ENCODE measurements around the gene CLEC4F. TPM values are rescaled to one million over a fixed set of nuclear protein-coding genes. Genes with fewer than 3 reads are reported as not detected.
A peak's percentile ranks its signal among the peaks of the same experiment; 100 is the strongest.

The CLEC4F gene, protein sequence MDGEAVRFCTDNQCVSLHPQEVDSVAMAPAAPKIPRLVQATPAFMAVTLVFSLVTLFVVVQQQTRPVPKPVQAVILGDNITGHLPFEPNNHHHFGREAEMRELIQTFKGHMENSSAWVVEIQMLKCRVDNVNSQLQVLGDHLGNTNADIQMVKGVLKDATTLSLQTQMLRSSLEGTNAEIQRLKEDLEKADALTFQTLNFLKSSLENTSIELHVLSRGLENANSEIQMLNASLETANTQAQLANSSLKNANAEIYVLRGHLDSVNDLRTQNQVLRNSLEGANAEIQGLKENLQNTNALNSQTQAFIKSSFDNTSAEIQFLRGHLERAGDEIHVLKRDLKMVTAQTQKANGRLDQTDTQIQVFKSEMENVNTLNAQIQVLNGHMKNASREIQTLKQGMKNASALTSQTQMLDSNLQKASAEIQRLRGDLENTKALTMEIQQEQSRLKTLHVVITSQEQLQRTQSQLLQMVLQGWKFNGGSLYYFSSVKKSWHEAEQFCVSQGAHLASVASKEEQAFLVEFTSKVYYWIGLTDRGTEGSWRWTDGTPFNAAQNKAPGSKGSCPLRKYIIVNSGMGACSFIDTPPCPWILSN
- total RNA-seq (under 1 TPM in 6 of 9 donors, not detected in 3; 0.09 to 0.38 (median 0.19) TPM), polyA plus RNA-seq (under 1 TPM; 0.04 to 0.46 TPM)
- long read RNA-seq, donor 1, result 0 reads
- long read RNA-seq, donor 2, result 0 reads
- long read RNA-seq, donor 3, result 0 reads

- intact Hi-C loops (cut with DNase I), result no loop called here
Observed at GRCh38 chr2:70820499-70820898, at the start of gene CLEC4F. CLEC4F (minus strand) TSS chr2:70820599; CDS start chr2:70820523, 76 bp downstream.

DNA sequence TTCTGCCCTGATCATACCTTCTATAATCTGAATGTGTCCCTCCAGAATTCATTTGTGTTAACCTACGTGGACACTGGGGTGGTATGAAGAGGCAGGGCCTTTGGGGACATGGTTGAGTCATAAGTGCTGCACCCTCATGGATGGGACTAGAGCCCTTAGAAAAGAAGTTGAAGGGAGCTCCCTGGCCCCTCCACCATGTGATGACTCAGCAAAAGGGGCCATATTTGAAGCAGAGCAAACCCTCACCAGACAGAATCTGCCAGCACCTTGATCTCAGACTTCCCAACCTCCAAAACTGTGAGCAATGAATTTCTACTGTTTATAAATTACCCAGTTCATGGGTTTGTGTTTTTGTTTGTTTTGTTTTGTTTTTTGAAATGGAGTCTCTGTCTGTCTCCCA is 48.6 kb upstream of the CLEC4F start:
- ATAC-seq (no peak), DNase-seq (no peak)
- 72 to 89% (median 80%) methylated on average over 1 of the region's 1 CpG for WGBS, 4 donors
- no peaks in the 10 kb centered on the region for H3K36me3 ChIP-seq
- H3K4me1 ChIP-seq, result peaks cover 0 to 13% (median 0%) of the 10 kb centered on the region in 12 donors
- no peaks in the 10 kb centered on the region for H3K9me3 ChIP-seq
- H3K4me3 ChIP-seq, result no peak overlapping the region
- H3K27ac ChIP-seq, result no peak overlapping the region
- intact Hi-C loops (cut with DNase I), result loop anchor here in 2 of 10 donors (10.0 kb wide), 2 partner anchors 74 to 84 kb away; partner anchors contain the start of gene FIGLA (in 1 of the 2)
- TF ChIP-seq, protein P1, sequence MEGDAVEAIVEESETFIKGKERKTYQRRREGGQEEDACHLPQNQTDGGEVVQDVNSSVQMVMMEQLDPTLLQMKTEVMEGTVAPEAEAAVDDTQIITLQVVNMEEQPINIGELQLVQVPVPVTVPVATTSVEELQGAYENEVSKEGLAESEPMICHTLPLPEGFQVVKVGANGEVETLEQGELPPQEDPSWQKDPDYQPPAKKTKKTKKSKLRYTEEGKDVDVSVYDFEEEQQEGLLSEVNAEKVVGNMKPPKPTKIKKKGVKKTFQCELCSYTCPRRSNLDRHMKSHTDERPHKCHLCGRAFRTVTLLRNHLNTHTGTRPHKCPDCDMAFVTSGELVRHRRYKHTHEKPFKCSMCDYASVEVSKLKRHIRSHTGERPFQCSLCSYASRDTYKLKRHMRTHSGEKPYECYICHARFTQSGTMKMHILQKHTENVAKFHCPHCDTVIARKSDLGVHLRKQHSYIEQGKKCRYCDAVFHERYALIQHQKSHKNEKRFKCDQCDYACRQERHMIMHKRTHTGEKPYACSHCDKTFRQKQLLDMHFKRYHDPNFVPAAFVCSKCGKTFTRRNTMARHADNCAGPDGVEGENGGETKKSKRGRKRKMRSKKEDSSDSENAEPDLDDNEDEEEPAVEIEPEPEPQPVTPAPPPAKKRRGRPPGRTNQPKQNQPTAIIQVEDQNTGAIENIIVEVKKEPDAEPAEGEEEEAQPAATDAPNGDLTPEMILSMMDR (IDR thresholded peaks at IDR 0.05), result no peak
- TF ChIP-seq POLR2A (IDR thresholded peaks at IDR 0.05), result no peak
- peaks cover 0 to 41% (median 26%) of the 10 kb centered on the region in 9 donors for H3K27me3 ChIP-seq

More at GRCh38 chr2:70820499-70820898, at the start of gene CLEC4F:
- WGBS, 4 donors, result 70 to 77% (median 70%) methylated on average over 7 of the region's 7 CpGs
- no peaks in the 10 kb centered on the region for H3K4me1 ChIP-seq
- H3K27me3 ChIP-seq, result peaks cover 0 to 13% (median 0%) of the 10 kb centered on the region in 9 donors
- no peak for TF ChIP-seq POLR2A (IDR thresholded peaks at IDR 0.05)
- TF ChIP-seq, protein P1 (IDR thresholded peaks at IDR 0.05), result no peak
- no peaks in the 10 kb centered on the region for H3K36me3 ChIP-seq
- H3K9me3 ChIP-seq, result no peaks in the 10 kb centered on the region
- no peak within 1 kb of the TSS for H3K27ac ChIP-seq
- no peak within 1 kb of the TSS for H3K4me3 ChIP-seq
- DNase-seq (no peak), ATAC-seq (no peak)

- intact Hi-C loops (cut with DNase I), result loop anchor here in 6 of 10 donors (2.0 to 10.0 kb wide), 5 partner anchors 67 to 85 kb away; partner anchors contain the start of gene FIGLA (in 2 of the 6)
- ATAC-seq (peak in 3 of 4 donors; percentile 86 to 89 (median 88)), DNase-seq (peak; percentile 70 to 83 (median 76))
- H3K27ac ChIP-seq, result no peak overlapping the region
- no peak overlapping the region for H3K4me3 ChIP-seq
- WGBS, 4 donors, result 26 to 34% (median 28%) methylated on average over 21 of the region's 21 CpGs
- H3K27me3 ChIP-seq, result peaks cover 3 to 52% (median 19%) of the 10 kb centered on the region in 9 donors
- peaks cover 0 to 5% (median 0%) of the 10 kb centered on the region in 12 donors for H3K4me1 ChIP-seq
- H3K9me3 ChIP-seq, result no peaks in the 10 kb centered on the region
- TF ChIP-seq, protein P1 (IDR thresholded peaks at IDR 0.05), result peak; percentile 89 to 99 (median 95)
- TF ChIP-seq POLR2A (IDR thresholded peaks at IDR 0.05), result no peak
- H3K36me3 ChIP-seq, result no peaks in the 10 kb centered on the region
Observed at GRCh38 chr2:70861777-70862625, 41.6 kb upstream of the CLEC4F start.

Data from heart left ventricle (tissue), 16 donors.